ENCODE data around the gene ATRN.
"Not testable (repeated sequence)": the region's sequence is repeated elsewhere in the genome, so short reads cannot be mapped to it uniquely, and the experiment has no call there.

Gene ATRN

GRCh38 chr20:3590164-3590563 is 119.3 kb downstream of the ATRN start:
- TF ChIP-seq CTCF (IDR thresholded peaks at IDR 0.05; ENCODE audit: low read depth, low read length, missing control alignments), result no peak
- DNase-seq (ENCODE audit: low read depth), result no peak
- no peak overlapping the region for H3K4me3 ChIP-seq (ENCODE audit: low read depth, low read length)
- in situ Hi-C loops (cut with HindIII; ENCODE audit: low sequenced_read_pairs), result no loop called here

GRCh38 chr20:3592931-3593330 is 122.1 kb downstream of the ATRN start:
- no peak overlapping the region for H3K4me3 ChIP-seq (ENCODE audit: low read depth, low read length)
- in situ Hi-C loops (cut with HindIII; ENCODE audit: low sequenced_read_pairs), result no loop called here
- no peak for TF ChIP-seq CTCF (IDR thresholded peaks at IDR 0.05; ENCODE audit: low read depth, low read length, missing control alignments)
- DNase-seq (ENCODE audit: low read depth), result no peak

GRCh38 chr20:3595541-3595940 is 124.7 kb downstream of the ATRN start:
- no peak overlapping the region for H3K4me3 ChIP-seq (ENCODE audit: low read depth, low read length)
- in situ Hi-C loops (cut with HindIII; ENCODE audit: low sequenced_read_pairs), result no loop called here
- no peak for TF ChIP-seq CTCF (IDR thresholded peaks at IDR 0.05; ENCODE audit: low read depth, low read length, missing control alignments)
- no peak for DNase-seq (ENCODE audit: low read depth)

- no peak for DNase-seq (ENCODE audit: low read depth)
- H3K4me3 ChIP-seq (ENCODE audit: low read depth, low read length), result no peak overlapping the region
- in situ Hi-C loops (cut with HindIII; ENCODE audit: low sequenced_read_pairs), result no loop called here
- TF ChIP-seq CTCF (IDR thresholded peaks at IDR 0.05; ENCODE audit: low read depth, low read length, missing control alignments), result no peak
These were observed 132.3 kb downstream of the ATRN start for GRCh38 chr20:3603108-3603507.

GRCh38 chr20:3605386-3605886 is 134.6 kb downstream of the ATRN start:
- in situ Hi-C loops (cut with HindIII; ENCODE audit: low sequenced_read_pairs); H3K4me3 ChIP-seq (ENCODE audit: low read depth, low read length); DNase-seq (ENCODE audit: low read depth): not testable (repeated sequence)

- H3K4me3 ChIP-seq (ENCODE audit: low read depth, low read length), result no peak overlapping the region
- in situ Hi-C loops (cut with HindIII; ENCODE audit: low sequenced_read_pairs), result no loop called here
- no peak for TF ChIP-seq CTCF (IDR thresholded peaks at IDR 0.05; ENCODE audit: low read depth, low read length, missing control alignments)
- no peak for DNase-seq (ENCODE audit: low read depth)
These were observed 135.2 kb downstream of the ATRN start for GRCh38 chr20:3606021-3606420.

GRCh38 chr20:3611901-3612300 is 141.1 kb downstream of the ATRN start:
- in situ Hi-C loops (cut with HindIII; ENCODE audit: low sequenced_read_pairs), result loop anchor here (5.0 kb wide), 1 partner anchor 35 kb away; no protein-coding TSS in a partner anchor
- DNase-seq (ENCODE audit: low read depth), result no peak
- no peak for TF ChIP-seq CTCF (IDR thresholded peaks at IDR 0.05; ENCODE audit: low read depth, low read length, missing control alignments)
- H3K4me3 ChIP-seq (ENCODE audit: low read depth, low read length), result no peak overlapping the region
